ENCODE results near the gene SUN1.

DNA sequence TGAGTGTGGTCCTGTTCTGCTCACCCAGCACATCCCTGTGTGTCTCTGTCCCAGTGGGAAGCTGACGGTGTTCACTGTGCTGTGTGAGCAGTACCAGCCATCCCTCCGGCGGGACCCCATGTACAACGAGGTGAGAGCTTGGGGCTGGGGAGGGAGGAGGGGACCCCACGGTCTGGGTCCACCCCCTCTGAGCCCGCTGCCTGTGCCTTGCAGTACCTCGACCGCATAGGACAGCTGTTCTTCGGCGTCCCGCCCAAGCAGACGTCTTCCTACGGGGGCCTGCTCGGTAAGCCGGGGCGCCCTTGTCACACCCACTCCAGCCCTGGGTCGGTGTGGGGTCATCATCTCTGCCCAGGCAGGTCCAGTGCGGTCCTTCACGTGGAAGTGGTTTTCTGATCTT, 61.4 kb downstream of the SUN1 start:
- TF ChIP-seq ZBTB21 (tag by site-specific recombination; IDR thresholded peaks at IDR 0.05) = no peak
- TF ChIP-seq ZNF146 (tag by site-specific recombination; IDR thresholded peaks at IDR 0.05) = no peak
- TF ChIP-seq, protein P1, sequence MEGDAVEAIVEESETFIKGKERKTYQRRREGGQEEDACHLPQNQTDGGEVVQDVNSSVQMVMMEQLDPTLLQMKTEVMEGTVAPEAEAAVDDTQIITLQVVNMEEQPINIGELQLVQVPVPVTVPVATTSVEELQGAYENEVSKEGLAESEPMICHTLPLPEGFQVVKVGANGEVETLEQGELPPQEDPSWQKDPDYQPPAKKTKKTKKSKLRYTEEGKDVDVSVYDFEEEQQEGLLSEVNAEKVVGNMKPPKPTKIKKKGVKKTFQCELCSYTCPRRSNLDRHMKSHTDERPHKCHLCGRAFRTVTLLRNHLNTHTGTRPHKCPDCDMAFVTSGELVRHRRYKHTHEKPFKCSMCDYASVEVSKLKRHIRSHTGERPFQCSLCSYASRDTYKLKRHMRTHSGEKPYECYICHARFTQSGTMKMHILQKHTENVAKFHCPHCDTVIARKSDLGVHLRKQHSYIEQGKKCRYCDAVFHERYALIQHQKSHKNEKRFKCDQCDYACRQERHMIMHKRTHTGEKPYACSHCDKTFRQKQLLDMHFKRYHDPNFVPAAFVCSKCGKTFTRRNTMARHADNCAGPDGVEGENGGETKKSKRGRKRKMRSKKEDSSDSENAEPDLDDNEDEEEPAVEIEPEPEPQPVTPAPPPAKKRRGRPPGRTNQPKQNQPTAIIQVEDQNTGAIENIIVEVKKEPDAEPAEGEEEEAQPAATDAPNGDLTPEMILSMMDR (tag by site-specific recombination; IDR thresholded peaks at IDR 0.05) = no peak
- TF ChIP-seq, protein P2, sequence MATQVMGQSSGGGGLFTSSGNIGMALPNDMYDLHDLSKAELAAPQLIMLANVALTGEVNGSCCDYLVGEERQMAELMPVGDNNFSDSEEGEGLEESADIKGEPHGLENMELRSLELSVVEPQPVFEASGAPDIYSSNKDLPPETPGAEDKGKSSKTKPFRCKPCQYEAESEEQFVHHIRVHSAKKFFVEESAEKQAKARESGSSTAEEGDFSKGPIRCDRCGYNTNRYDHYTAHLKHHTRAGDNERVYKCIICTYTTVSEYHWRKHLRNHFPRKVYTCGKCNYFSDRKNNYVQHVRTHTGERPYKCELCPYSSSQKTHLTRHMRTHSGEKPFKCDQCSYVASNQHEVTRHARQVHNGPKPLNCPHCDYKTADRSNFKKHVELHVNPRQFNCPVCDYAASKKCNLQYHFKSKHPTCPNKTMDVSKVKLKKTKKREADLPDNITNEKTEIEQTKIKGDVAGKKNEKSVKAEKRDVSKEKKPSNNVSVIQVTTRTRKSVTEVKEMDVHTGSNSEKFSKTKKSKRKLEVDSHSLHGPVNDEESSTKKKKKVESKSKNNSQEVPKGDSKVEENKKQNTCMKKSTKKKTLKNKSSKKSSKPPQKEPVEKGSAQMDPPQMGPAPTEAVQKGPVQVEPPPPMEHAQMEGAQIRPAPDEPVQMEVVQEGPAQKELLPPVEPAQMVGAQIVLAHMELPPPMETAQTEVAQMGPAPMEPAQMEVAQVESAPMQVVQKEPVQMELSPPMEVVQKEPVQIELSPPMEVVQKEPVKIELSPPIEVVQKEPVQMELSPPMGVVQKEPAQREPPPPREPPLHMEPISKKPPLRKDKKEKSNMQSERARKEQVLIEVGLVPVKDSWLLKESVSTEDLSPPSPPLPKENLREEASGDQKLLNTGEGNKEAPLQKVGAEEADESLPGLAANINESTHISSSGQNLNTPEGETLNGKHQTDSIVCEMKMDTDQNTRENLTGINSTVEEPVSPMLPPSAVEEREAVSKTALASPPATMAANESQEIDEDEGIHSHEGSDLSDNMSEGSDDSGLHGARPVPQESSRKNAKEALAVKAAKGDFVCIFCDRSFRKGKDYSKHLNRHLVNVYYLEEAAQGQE (tag by site-specific recombination; IDR thresholded peaks at IDR 0.05) = no peak
- TF ChIP-seq ZFP69B (tag by site-specific recombination; IDR thresholded peaks at IDR 0.05) = no peak
- no peak for TF ChIP-seq ZNF777 (tag by site-specific recombination; IDR thresholded peaks at IDR 0.05; ENCODE audit: borderline replicate concordance)
- TF ChIP-seq ZNF274 (IDR thresholded peaks at IDR 0.05; ENCODE audit: low read length) = no peak
- no peak for TF ChIP-seq ZNF274 (tag by site-specific recombination; IDR thresholded peaks at IDR 0.05; ENCODE audit: borderline replicate concordance)
- TF ChIP-seq KLF16 (tag by site-specific recombination; IDR thresholded peaks at IDR 0.05) = no peak
- TF ChIP-seq ZSCAN30 (tag by site-specific recombination; IDR thresholded peaks at IDR 0.05) = no peak
- no peak for TF ChIP-seq SP2 (tag by site-specific recombination; IDR thresholded peaks at IDR 0.05)
- TF ChIP-seq EGR2 (tag by site-specific recombination; IDR thresholded peaks at IDR 0.05; ENCODE audit: low read depth) = no peak
- TF ChIP-seq, protein P3, sequence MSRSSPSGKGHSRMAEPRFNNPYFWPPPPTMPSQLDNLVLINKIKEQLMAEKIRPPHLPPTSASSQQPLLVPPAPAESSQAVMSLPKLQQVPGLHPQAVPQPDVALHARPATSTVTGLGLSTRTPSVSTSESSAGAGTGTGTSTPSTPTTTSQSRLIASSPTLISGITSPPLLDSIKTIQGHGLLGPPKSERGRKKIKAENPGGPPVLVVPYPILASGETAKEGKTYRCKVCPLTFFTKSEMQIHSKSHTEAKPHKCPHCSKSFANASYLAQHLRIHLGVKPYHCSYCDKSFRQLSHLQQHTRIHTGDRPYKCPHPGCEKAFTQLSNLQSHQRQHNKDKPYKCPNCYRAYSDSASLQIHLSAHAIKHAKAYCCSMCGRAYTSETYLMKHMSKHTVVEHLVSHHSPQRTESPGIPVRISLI (tag by site-specific recombination; IDR thresholded peaks at IDR 0.05) = no peak

Data from HEK293 (cell line).